ENCODE measurements around the gene ALS2CL. TPM values are rescaled to one million over a fixed set of nuclear protein-coding genes. Genes with fewer than 3 reads are reported as not detected.

ALS2CL gene
- total and polyA plus RNA-seq, 2 experiments from 2014 or later = 3.4 to 11.8 TPM

GRCh38 chr3:46624533-46624932 lies 68.9 kb downstream of the ALS2CL start:
- Histone ChIP-seq H3F3A (replicated peaks; ENCODE audit: low read depth) (no peaks in the 10 kb centered on the region; the same call in 1 of the 2 replicates), H3K79me2 (replicated peaks; ENCODE audit: insufficient read depth) (no peaks in the 10 kb centered on the region), H4K20me1 (replicated peaks; ENCODE audit: insufficient read depth) (no peaks in the 10 kb centered on the region), H2AFZ (no peak overlapping the region), H3K27me3 (ENCODE audit: insufficient read depth) (no peaks in the 10 kb centered on the region), H3K36me3 (ENCODE audit: insufficient read depth) (no peaks in the 10 kb centered on the region), H3K27ac (ENCODE audit: low read depth) (no peak overlapping the region), H3K4me2 (no peak overlapping the region), H3K4me1 (ENCODE audit: insufficient read depth) (peaks cover 34% of the 10 kb centered on the region), H3K4me3 (no peak overlapping the region), H3K9me2 (ENCODE audit: insufficient read depth) (0 out of 2 replicates have a peak, but pooled peaks cover 2% of the 10 kb centered on the region)
- Mint-ChIP-seq H3K4me1 (peaks cover 43% of the 10 kb centered on the region), H3K27me3 (ENCODE audit: insufficient read depth, low read depth, poor library complexity) (peaks cover 9% of the 10 kb centered on the region), H3K4me3 (no peak overlapping the region), H3K27ac (no peak overlapping the region), H3K9me3 (no peaks in the 10 kb centered on the region), H3K36me3 (ENCODE audit: low read depth) (no peaks in the 10 kb centered on the region)
- TF ChIP-seq NANOG (IDR thresholded peaks at IDR 0.05; ENCODE audit: borderline replicate concordance) (no peak), JUNB (IDR thresholded peaks at IDR 0.05; ENCODE audit: unreplicated experiment) (no peak), ZNF114 (CRISPR knock-in tag; IDR thresholded peaks at IDR 0.05) (no peak), REST (IDR thresholded peaks at IDR 0.05; ENCODE audit: unreplicated experiment) (no peak), ETS1 (IDR thresholded peaks at IDR 0.05) (no peak), ZNF462 (CRISPR knock-in tag; IDR thresholded peaks at IDR 0.05) (no peak), EZH2 (IDR thresholded peaks at IDR 0.05; ENCODE audit: low read depth, unreplicated experiment) (no peak), EZH2phosphoT487 (IDR thresholded peaks at IDR 0.05; ENCODE audit: unreplicated experiment) (no peak), CREB1 (CRISPR knock-in tag; IDR thresholded peaks at IDR 0.05; ENCODE audit: low read depth) (no peak), CTCF (conservative IDR thresholded peaks at IDR 0.05; ENCODE audit: low read depth in 2 of 2) (no peak), ZNF331 (CRISPR knock-in tag; IDR thresholded peaks at IDR 0.05; ENCODE audit: low read depth) (no peak), STAT1 (IDR thresholded peaks at IDR 0.05; ENCODE audit: unreplicated experiment) (no peak), POLR2AphosphoS5 (IDR thresholded peaks at IDR 0.05; ENCODE audit: low read depth) (no peak)
- DNase-seq (ENCODE audit: low spot score) = no peak
- no peak for ATAC-seq

All from GM23338 (cell line).